Pancreas (tissue), 10 donors: ENCODE measurements around the gene CST9. TPM values are rescaled to one million over a fixed set of nuclear protein-coding genes. Genes with fewer than 3 reads are reported as not detected.
"Not testable (repeated sequence)": the region's sequence is repeated elsewhere in the genome, so short reads cannot be mapped to it uniquely, and the experiment has no call there.

Experiments
- ATAC-seq, 4 donors: fragments of 200-7000 bp; cut with Tn5 transposase; one replicate each; pipeline versions ENCODE4 v1.8.0 to v1.9.1; 2020; ENCODE audit warnings: mild to moderate bottlenecking in 4 of 4, moderate library complexity in 4 of 4
- DNase-seq, 6 donors: peaks; one replicate each; pipeline ENCODE4 v3.0.0-alpha.2; 2020
- FAIRE-seq: peaks from 2 replicates; lab custom pipeline; 2012; peaks lifted over from hg19 to GRCh38; lab: Jason Lieb, UNC
- H3K27ac ChIP-seq, 4 donors: fragments of 200-600 bp; sonication (generic); 1 replicate in 3 of 4; 2 replicates in 1 of 4; pipeline versions ENCODE4 v1.5.0 to v1.8.0; 2020
- H3K27me3 ChIP-seq, 4 donors: fragments of 200-600 bp; one replicate each; pipeline ENCODE4 v1.8.0; 2021
- H3K36me3 ChIP-seq, 3 donors: fragments of 200-600 bp; sonication (generic) in 1 of 3; one replicate each; pipeline versions ENCODE4 v1.5.0 to v1.8.0; 2020 to 2021
- H3K4me1 ChIP-seq, 3 donors: fragments of 200-600 bp; one replicate each; pipeline ENCODE4 v1.8.0; 2021
- H3K4me3 ChIP-seq, 4 donors: fragments of 200-600 bp; sonication (generic) in 2 of 4; one replicate each; pipeline versions ENCODE4 v1.5.0 to v1.8.0; 2020 to 2021
- H3K9me3 ChIP-seq, 4 donors: fragments of 200-600 bp; one replicate each; pipeline ENCODE4 v1.8.0; 2021
- WGBS, 2 donors: extraction: QIAGEN DNeasy Blood & Tissue Kit; methylation state at CpG; one replicate each; pipeline ENCODE4 v1.1.7; 2013; 5-methylcytosine and 5-hydroxymethylcytosine counted together
- intact Hi-C, 3 donors: fragments of 100-400 bp; cut with DNase I; formaldehyde crosslinking; loops; one replicate each; pipeline versions ENCODE4 v1.11.1 to v1.14.2; 2022
- polyA plus RNA-seq, 2 donors: library from polyadenylated mRNA; stranded (reverse); fragments of 200-250 nt; gene quantifications; one replicate each; pipeline ENCODE4 v1.2.3, GENCODE V29; 2013
- total RNA-seq, 6 donors: library from RNA; stranded (reverse); fragmentation: NEBNext Ultra II Directional in 4 of 6; extraction: Animal tissue kit (Norgen Biotek cat#: 25700) in 4 of 6; gene quantifications; one replicate each; pipeline versions ENCODE4 v1.2.1 to v1.2.4, GENCODE V29; 2021 to 2023
- TF ChIP-seq, protein P1 (sequence below), 4 donors: fragments of 200-600 bp; sonication (generic) in 3 of 4; IDR thresholded peaks; one replicate each; pipeline versions ENCODE4 v1.5.0 to v1.8.0; 2021; ENCODE audit warnings: antibody characterized with exemption in 4 of 4
- donor health status: healthy with polysubstance abuse.
- donor health status: DM: no; HTN: no; CAD: no; lungs with moderate emphysema.
- donor health status: DM: no; HTN: no; CAD: no.
- donor health status: control.
- donor health status: control.
- donor health status: Bipolar disorder and iron deficiency.
- donor health status: DM: yes; HTN: yes; CAD: no.
- donor health status: DM: no; HTN: no; CAD: no.
- donor health status: DM: no; HTN: no; CAD: no.
- donor health status: DM: yes; HTN: yes; CAD: no.

Gene CST9
- total and polyA plus RNA-seq, 8 donors = not detected

DNA sequence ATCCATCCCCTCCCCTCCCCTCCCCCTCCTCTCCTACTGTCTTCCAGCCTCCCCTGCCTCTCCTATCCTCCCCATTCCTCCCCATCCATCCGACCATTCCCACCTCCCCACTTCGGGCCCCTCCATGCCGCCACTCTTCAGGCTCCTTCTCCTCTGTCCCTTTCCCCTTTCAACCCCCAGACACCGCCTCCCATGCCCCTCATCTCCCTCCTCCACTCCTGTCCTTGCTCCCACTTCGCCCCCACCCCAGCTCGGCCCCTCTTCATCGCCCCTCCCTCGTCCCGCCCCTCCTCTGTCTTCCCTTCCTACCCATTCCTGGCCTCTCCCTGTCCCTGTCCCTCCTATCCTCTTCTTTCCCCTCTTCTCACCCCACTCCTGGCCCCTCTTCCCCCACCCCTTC is 32.6 kb upstream of the CST9 start:
- no peak overlapping the region for H3K27ac ChIP-seq
- 55 to 68% methylated on average over 9 of the region's 9 CpGs for WGBS, 2 donors

DNA sequence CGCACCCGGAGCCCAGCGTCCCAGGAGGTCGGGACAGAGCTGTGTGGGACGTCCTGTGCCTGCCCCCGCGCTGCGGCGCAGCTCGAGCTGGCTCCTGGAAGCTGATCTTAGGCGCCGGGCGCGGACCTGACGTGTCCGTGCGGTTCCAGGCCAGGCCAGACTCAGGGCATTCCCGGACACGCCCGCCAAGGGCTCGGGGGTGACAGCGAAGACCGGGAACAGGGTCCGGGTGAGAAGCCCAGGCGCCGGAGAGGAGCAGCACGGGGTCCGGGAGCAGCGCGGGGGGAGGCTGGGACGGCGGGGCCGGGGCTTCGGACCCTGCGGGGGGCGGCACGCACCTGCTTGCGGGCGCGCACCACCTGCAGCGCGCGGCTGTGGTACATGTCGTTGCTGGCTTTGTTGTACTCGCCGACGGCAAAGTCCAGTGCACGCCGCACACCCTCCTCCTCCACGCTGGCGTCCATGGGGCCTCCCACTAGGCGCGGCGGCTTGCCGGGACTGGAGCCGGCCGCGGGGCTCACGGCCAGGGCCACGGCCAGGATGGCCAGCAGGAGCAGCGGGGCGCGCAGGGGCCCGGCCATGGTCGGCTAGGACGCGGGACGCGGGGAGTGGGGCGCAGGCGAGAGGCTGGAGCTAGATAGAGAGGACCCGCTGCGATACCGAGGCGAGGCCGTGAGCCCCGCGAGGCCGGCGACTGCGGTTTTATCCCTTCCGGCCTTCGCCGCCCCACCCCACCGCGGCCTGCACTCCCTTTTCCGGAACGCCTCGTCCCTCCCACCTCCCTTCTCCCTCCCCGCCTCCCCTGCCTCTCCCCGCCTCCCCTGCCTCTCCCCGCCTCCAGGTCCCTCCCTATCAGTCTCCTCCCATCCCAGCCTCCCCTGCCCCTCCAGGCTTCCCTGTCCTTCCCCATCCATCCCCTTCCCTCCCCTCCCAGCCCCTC is 31.8 kb upstream of the CST9 start, which contains the start of gene CST3:
Gene CST3 (minus strand): TSS at position 674 of the 940 bp plus-strand sequence. CDS start 93 bp downstream, at position 581.
- peak; percentile 81 to 94 (median 90) for DNase-seq
- no peaks in the 10 kb centered on the region for H3K9me3 ChIP-seq
- WGBS, 2 donors = 0% methylated on average over 66 to 92 of the region's 92 CpGs
- H3K27ac ChIP-seq = peak within 1 kb of the TSS; percentile 64 to 76 (median 72)
- H3K36me3 ChIP-seq = peaks cover 0 to 13% (median 3%) of the 10 kb centered on the region in 3 donors
- TF ChIP-seq, protein P1, sequence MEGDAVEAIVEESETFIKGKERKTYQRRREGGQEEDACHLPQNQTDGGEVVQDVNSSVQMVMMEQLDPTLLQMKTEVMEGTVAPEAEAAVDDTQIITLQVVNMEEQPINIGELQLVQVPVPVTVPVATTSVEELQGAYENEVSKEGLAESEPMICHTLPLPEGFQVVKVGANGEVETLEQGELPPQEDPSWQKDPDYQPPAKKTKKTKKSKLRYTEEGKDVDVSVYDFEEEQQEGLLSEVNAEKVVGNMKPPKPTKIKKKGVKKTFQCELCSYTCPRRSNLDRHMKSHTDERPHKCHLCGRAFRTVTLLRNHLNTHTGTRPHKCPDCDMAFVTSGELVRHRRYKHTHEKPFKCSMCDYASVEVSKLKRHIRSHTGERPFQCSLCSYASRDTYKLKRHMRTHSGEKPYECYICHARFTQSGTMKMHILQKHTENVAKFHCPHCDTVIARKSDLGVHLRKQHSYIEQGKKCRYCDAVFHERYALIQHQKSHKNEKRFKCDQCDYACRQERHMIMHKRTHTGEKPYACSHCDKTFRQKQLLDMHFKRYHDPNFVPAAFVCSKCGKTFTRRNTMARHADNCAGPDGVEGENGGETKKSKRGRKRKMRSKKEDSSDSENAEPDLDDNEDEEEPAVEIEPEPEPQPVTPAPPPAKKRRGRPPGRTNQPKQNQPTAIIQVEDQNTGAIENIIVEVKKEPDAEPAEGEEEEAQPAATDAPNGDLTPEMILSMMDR (IDR thresholded peaks at IDR 0.05) = no peak
- no peak for FAIRE-seq
- H3K27me3 ChIP-seq = no peaks in the 10 kb centered on the region
- H3K4me1 ChIP-seq = peaks cover 0 to 8% (median 6%) of the 10 kb centered on the region in 3 donors
- intact Hi-C loops = no loop called here
- H3K4me3 ChIP-seq = peak within 1 kb of the TSS; percentile 82 to 95 (median 90)
- ATAC-seq = peak; percentile 93 to 94 (median 93)

More for the DNA sequence above, 32.6 kb upstream of the CST9 start:
- FAIRE-seq = no peak
- Histone ChIP-seq H3K4me1 (peaks cover 0 to 8% (median 6%) of the 10 kb centered on the region in 3 donors), H3K9me3 (no peaks in the 10 kb centered on the region), H3K36me3 (peaks cover 0 to 6% (median 3%) of the 10 kb centered on the region in 3 donors), H3K27me3 (no peaks in the 10 kb centered on the region), H3K4me3 (no peak overlapping the region)
- intact Hi-C loops = no loop called here
- no peak for DNase-seq
- TF ChIP-seq, protein P1 (IDR thresholded peaks at IDR 0.05) = no peak
- no peak for ATAC-seq

DNA sequence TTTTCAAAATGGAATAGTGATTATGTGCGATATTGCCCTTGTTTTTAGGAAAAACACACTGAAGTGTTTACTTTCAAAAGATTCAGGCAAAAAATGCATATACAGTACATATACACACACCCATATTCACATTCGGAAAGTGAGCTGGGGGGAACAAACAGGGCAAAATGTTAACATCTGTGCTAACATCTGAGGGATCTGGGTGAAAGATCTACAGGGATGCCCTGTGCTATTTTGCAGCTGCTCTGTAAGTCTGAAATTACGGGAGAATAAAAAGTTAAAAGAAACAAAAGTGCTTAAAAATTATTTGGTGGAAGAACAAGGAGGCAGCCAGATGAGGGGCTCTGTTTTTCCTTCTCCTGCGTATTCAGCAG is 31.2 kb upstream of the CST9 start:
- FAIRE-seq (no peak), ATAC-seq (no peak), DNase-seq (no peak)
- TF ChIP-seq, protein P1 (IDR thresholded peaks at IDR 0.05) = no peak
- WGBS, 2 donors = 13 to 19% methylated on average over 3 to 4 of the region's 4 CpGs
- peaks cover 0 to 8% (median 6%) of the 10 kb centered on the region in 3 donors for H3K4me1 ChIP-seq
- H3K27ac ChIP-seq = peak overlapping the region in 2 of 4 donors; percentile 73 to 76
- H3K27me3 ChIP-seq = no peaks in the 10 kb centered on the region
- peak overlapping the region; percentile 82 to 95 (median 90) for H3K4me3 ChIP-seq
- H3K9me3 ChIP-seq = no peaks in the 10 kb centered on the region
- intact Hi-C loops = no loop called here
- peaks cover 0 to 13% (median 3%) of the 10 kb centered on the region in 3 donors for H3K36me3 ChIP-seq

DNA sequence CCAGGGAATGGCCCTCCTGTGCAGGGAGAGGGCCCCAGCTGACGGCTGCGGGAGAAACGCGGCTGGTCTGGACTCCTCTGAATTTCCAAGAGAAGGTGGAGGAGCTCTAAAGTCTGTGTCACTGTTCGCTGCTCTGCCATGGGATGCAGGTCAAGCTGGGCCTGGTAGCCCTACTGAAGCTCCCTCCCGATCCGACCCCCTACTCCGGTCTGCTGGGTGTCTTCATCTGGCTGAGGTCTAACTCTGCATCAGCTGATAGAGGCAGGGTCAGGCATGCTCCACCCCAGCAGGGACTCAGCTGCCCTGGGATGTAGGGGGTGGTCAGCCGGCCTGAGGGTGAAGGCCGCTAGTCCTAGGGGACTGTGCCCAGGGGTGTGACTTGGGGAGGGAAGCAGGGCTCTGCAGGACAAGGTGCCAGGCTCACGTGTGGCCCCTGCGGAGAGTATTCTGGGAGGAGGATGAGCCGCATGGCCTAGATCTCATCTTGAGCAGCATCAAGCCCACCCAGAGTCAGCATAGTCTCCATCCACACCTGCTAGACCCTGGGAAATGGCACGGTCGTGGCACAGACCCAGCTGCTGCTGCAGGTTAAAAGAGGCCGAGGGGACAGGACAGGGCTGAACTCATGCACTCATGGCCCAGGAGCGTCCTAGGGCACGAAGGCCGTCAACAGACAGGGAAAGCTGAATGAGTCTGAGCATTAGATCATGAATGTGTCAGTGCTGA is 30.6 kb upstream of the CST9 start:
- FAIRE-seq (no peak), ATAC-seq (no peak), DNase-seq (no peak)
- intact Hi-C loops = no loop called here
- Histone ChIP-seq H3K4me3 (peak overlapping the region; percentile 82 to 95 (median 90)), H3K27me3 (no peaks in the 10 kb centered on the region), H3K4me1 (peaks cover 0 to 8% (median 6%) of the 10 kb centered on the region in 3 donors), H3K27ac (no peak overlapping the region), H3K36me3 (peaks cover 0 to 13% (median 3%) of the 10 kb centered on the region in 3 donors), H3K9me3 (no peaks in the 10 kb centered on the region)
- TF ChIP-seq, protein P1 (IDR thresholded peaks at IDR 0.05) = no peak
- WGBS, 2 donors = 64 to 75% methylated on average over 19 of the region's 19 CpGs

DNA sequence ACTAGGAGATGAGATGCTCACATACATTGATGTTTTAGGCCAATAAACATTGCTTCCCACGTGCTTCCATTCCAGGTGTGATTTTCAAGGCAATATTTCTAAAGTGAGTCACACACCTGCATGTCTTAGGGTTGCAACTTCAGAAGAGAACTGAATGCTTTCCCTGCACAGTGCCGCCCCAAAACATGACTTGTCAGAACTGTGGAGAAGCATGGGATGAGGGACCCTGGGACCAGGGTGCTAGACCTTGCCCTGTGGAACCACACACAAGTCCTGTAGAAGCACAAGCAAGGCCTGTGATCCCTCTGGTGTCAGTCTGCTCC is 30.0 kb upstream of the CST9 start:
- WGBS, 2 donors = 56 to 82% methylated on average over 1 of the region's 2 CpGs

More for the DNA sequence above, 30.0 kb upstream of the CST9 start:
- H3K27me3 ChIP-seq, H3K27ac ChIP-seq, intact Hi-C loops, DNase-seq, FAIRE-seq, H3K4me1 ChIP-seq, H3K9me3 ChIP-seq, ATAC-seq: not testable (repeated sequence)
- Histone ChIP-seq H3K4me3 (peak overlapping the region in 1 of 4 donors; percentile 95), H3K36me3 (peaks cover 0 to 13% (median 3%) of the 10 kb centered on the region in 3 donors)
